T-helper 2 cell treated with Interferon-gamma antibody and Interleukin-4, amounts not matched to agents 5 μg/mL and 100 μg/mL, for 36 hours (primary cell): ENCODE data around the gene AGAP9.
"Not testable (repeated sequence)": the region's sequence is repeated elsewhere in the genome, so short reads cannot be mapped to it uniquely, and the experiment has no call there.

Experiments used
- DNase-seq: peaks from one replicate; pipeline ENCODE4 v3.0.0; 2021; ENCODE audit warnings: low spot score
- H3K27ac Mint-ChIP-seq: one replicate; pipeline ENCODE4 v1.8.0; 2021; ENCODE audit warnings: mild to moderate bottlenecking, mixed read lengths
- H3K27me3 Mint-ChIP-seq: one replicate; pipeline ENCODE4 v1.8.0; 2021; ENCODE audit warnings: low read depth, mixed read lengths
- H3K36me3 Mint-ChIP-seq: one replicate; pipeline ENCODE4 v1.8.0; 2021; ENCODE audit warnings: low read depth, mixed read lengths
- H3K4me1 Mint-ChIP-seq: one replicate; pipeline ENCODE4 v1.8.0; 2021; ENCODE audit warnings: low read depth, mixed read lengths
- H3K4me3 Mint-ChIP-seq: one replicate; pipeline ENCODE4 v1.8.0; 2022; ENCODE audit warnings: mild to moderate bottlenecking, moderate library complexity, mixed read lengths
- H3K9me3 Mint-ChIP-seq: one replicate; pipeline ENCODE4 v1.8.0; 2021; ENCODE audit warnings: mixed read lengths

AGAP9 gene

GRCh38 chr10:47478114-47478513 lies 45.3 kb downstream of the AGAP9 start:
- DNase-seq, H3K36me3 Mint-ChIP-seq, H3K9me3 Mint-ChIP-seq, H3K4me1 Mint-ChIP-seq, H3K4me3 Mint-ChIP-seq, H3K27ac Mint-ChIP-seq, H3K27me3 Mint-ChIP-seq: not testable (repeated sequence)

- not testable (repeated sequence) for DNase-seq, H3K36me3 Mint-ChIP-seq, H3K4me3 Mint-ChIP-seq, H3K4me1 Mint-ChIP-seq, H3K27ac Mint-ChIP-seq, H3K27me3 Mint-ChIP-seq, H3K9me3 Mint-ChIP-seq
These were observed 46.4 kb downstream of the AGAP9 start for GRCh38 chr10:47477078-47477477.

GRCh38 chr10:47475101-47475500 lies 48.3 kb downstream of the AGAP9 start:
- H3K4me3 Mint-ChIP-seq, H3K9me3 Mint-ChIP-seq, H3K4me1 Mint-ChIP-seq, H3K36me3 Mint-ChIP-seq, H3K27ac Mint-ChIP-seq, DNase-seq, H3K27me3 Mint-ChIP-seq: not testable (repeated sequence)

- not testable (repeated sequence) for H3K4me1 Mint-ChIP-seq, H3K9me3 Mint-ChIP-seq, DNase-seq
These were observed 49.9 kb downstream of the AGAP9 start for GRCh38 chr10:47473516-47473915.

GRCh38 chr10:47472647-47473046 lies 50.8 kb downstream of the AGAP9 start:
- H3K4me1 Mint-ChIP-seq, H3K36me3 Mint-ChIP-seq, H3K27me3 Mint-ChIP-seq, H3K4me3 Mint-ChIP-seq, DNase-seq, H3K9me3 Mint-ChIP-seq, H3K27ac Mint-ChIP-seq: not testable (repeated sequence)

More at GRCh38 chr10:47473516-47473915, 49.9 kb downstream of the AGAP9 start:
- H3K36me3 Mint-ChIP-seq, H3K27me3 Mint-ChIP-seq, H3K27ac Mint-ChIP-seq, H3K4me3 Mint-ChIP-seq: not testable (repeated sequence)

GRCh38 chr10:47472072-47472471 lies 51.4 kb downstream of the AGAP9 start:
- not testable (repeated sequence) for H3K36me3 Mint-ChIP-seq, H3K9me3 Mint-ChIP-seq, H3K27ac Mint-ChIP-seq, H3K27me3 Mint-ChIP-seq, H3K4me1 Mint-ChIP-seq, DNase-seq, H3K4me3 Mint-ChIP-seq

- H3K36me3 Mint-ChIP-seq, H3K4me1 Mint-ChIP-seq: not testable (repeated sequence)
These were observed 54.5 kb downstream of the AGAP9 start for GRCh38 chr10:47468731-47469528.

GRCh38 chr10:47467957-47468356 lies 55.5 kb downstream of the AGAP9 start:
- not testable (repeated sequence) for H3K27ac Mint-ChIP-seq, H3K4me1 Mint-ChIP-seq, H3K4me3 Mint-ChIP-seq, H3K36me3 Mint-ChIP-seq, H3K9me3 Mint-ChIP-seq, H3K27me3 Mint-ChIP-seq, DNase-seq

More at GRCh38 chr10:47468731-47469528, 54.5 kb downstream of the AGAP9 start:
- not testable (repeated sequence) for H3K27me3 Mint-ChIP-seq, H3K4me3 Mint-ChIP-seq, H3K27ac Mint-ChIP-seq, H3K9me3 Mint-ChIP-seq, DNase-seq

- not testable (repeated sequence) for H3K27me3 Mint-ChIP-seq
These were observed 56.0 kb downstream of the AGAP9 start for GRCh38 chr10:47467458-47467857.

GRCh38 chr10:47465216-47465917 lies 58.1 kb downstream of the AGAP9 start:
- not testable (repeated sequence) for DNase-seq, H3K27me3 Mint-ChIP-seq, H3K27ac Mint-ChIP-seq, H3K36me3 Mint-ChIP-seq, H3K4me3 Mint-ChIP-seq, H3K9me3 Mint-ChIP-seq, H3K4me1 Mint-ChIP-seq

More at GRCh38 chr10:47467458-47467857, 56.0 kb downstream of the AGAP9 start:
- not testable (repeated sequence) for DNase-seq, H3K4me3 Mint-ChIP-seq, H3K27ac Mint-ChIP-seq, H3K36me3 Mint-ChIP-seq, H3K4me1 Mint-ChIP-seq, H3K9me3 Mint-ChIP-seq

GRCh38 chr10:47462577-47463358 lies 60.7 kb downstream of the AGAP9 start:
- not testable (repeated sequence) for DNase-seq, H3K9me3 Mint-ChIP-seq, H3K27ac Mint-ChIP-seq, H3K4me3 Mint-ChIP-seq, H3K36me3 Mint-ChIP-seq, H3K27me3 Mint-ChIP-seq
- H3K4me1 Mint-ChIP-seq = peaks cover 12% of the 10 kb centered on the region

- H3K9me3 Mint-ChIP-seq, H3K36me3 Mint-ChIP-seq, H3K27me3 Mint-ChIP-seq: not testable (repeated sequence)
- H3K4me3 Mint-ChIP-seq = peak overlapping the region; percentile 77
- DNase-seq = peak; percentile 61
- peaks cover 12% of the 10 kb centered on the region for H3K4me1 Mint-ChIP-seq
- H3K27ac Mint-ChIP-seq = peak overlapping the region; percentile 85
These were observed 62.2 kb downstream of the AGAP9 start for GRCh38 chr10:47461261-47461687.

- H3K4me1 Mint-ChIP-seq = peaks cover 21% of the 10 kb centered on the region
- peaks cover 4% of the 10 kb centered on the region for H3K27me3 Mint-ChIP-seq
- H3K27ac Mint-ChIP-seq = no peak overlapping the region
- H3K4me3 Mint-ChIP-seq = no peak overlapping the region
- DNase-seq = no peak
- H3K9me3 Mint-ChIP-seq = no peaks in the 10 kb centered on the region
- no peaks in the 10 kb centered on the region for H3K36me3 Mint-ChIP-seq
These were observed 64.8 kb downstream of the AGAP9 start for GRCh38 chr10:47458466-47459154.
